Left lung (tissue), 10 donors: ENCODE measurements around the gene CWC27. TPM values are rescaled to one million over a fixed set of nuclear protein-coding genes. Genes with fewer than 3 reads are reported as not detected.

Experiments used
- ATAC-seq: fragments of 200-7000 bp; cut with Tn5 transposase; one replicate; pipeline ENCODE4 v1.9.1; 2020; ENCODE audit warnings: moderate library complexity
- DNase-seq, 4 donors: peaks; one replicate each; pipeline ENCODE4 v3.0.0-alpha.2; 2013 to 2020
- H3K27ac ChIP-seq, 2 donors: fragments of 200-600 bp; sonication (generic) in 1 of 2; one replicate each; pipeline versions ENCODE4 v1.5.0 to v1.8.0; 2020 to 2021
- H3K27me3 ChIP-seq, 2 donors: fragments of 200-600 bp; sonication (generic) in 1 of 2; one replicate each; pipeline versions ENCODE4 v1.5.0 to v1.8.0; 2020 to 2021
- H3K36me3 ChIP-seq, 2 donors: fragments of 200-600 bp; sonication (generic) in 1 of 2; one replicate each; pipeline versions ENCODE4 v1.5.0 to v1.8.0; 2020 to 2021
- H3K4me1 ChIP-seq, 2 donors: fragments of 200-600 bp; one replicate each; pipeline ENCODE4 v1.8.0; 2021
- H3K4me3 ChIP-seq, 2 donors: fragments of 200-600 bp; sonication (generic) in 1 of 2; one replicate each; pipeline versions ENCODE4 v1.5.0 to v1.8.0; 2020 to 2021; ENCODE audit warnings: mild to moderate bottlenecking in 1 of 2
- H3K9me3 ChIP-seq, 2 donors: fragments of 200-600 bp; sonication (generic) in 1 of 2; one replicate each; pipeline versions ENCODE4 v1.5.0 to v1.8.0; 2020 to 2021
- intact Hi-C, 2 donors: fragments of 100-400 bp; cut with DNase I; formaldehyde crosslinking; loops; one replicate each; pipeline versions ENCODE4 v1.11.2 to v1.14.2; 2022
- polyA plus RNA-seq, 6 donors: library from polyadenylated mRNA; unstranded; fragments of 120-200 nt; gene quantifications; one replicate each; pipeline ENCODE4 v1.2.1, GENCODE V29; 2013; ENCODE audit not compliant: insufficient read length in 6 of 6
- total RNA-seq, 2 donors: library from RNA; stranded (reverse); fragmentation: NEBNext Ultra II Directional; extraction: Animal tissue kit (Norgen Biotek cat#: 25700); gene quantifications; one replicate each; pipeline ENCODE4 v1.2.1, GENCODE V29; 2021
- TF ChIP-seq, protein P1 (sequence below), 2 donors: fragments of 200-600 bp; sonication (generic) in 1 of 2; IDR thresholded peaks; one replicate each; pipeline versions ENCODE4 v1.5.0 to v1.8.0; 2021; ENCODE audit warnings: antibody characterized with exemption in 2 of 2
- donor health status: DM: no; HTN: yes; CAD: no.
- donor health status: DM: no; HTN: no; CAD: no.

CWC27 gene
- total and polyA plus RNA-seq, 8 donors: 14.3 to 45.4 (median 36.3) TPM

DNA sequence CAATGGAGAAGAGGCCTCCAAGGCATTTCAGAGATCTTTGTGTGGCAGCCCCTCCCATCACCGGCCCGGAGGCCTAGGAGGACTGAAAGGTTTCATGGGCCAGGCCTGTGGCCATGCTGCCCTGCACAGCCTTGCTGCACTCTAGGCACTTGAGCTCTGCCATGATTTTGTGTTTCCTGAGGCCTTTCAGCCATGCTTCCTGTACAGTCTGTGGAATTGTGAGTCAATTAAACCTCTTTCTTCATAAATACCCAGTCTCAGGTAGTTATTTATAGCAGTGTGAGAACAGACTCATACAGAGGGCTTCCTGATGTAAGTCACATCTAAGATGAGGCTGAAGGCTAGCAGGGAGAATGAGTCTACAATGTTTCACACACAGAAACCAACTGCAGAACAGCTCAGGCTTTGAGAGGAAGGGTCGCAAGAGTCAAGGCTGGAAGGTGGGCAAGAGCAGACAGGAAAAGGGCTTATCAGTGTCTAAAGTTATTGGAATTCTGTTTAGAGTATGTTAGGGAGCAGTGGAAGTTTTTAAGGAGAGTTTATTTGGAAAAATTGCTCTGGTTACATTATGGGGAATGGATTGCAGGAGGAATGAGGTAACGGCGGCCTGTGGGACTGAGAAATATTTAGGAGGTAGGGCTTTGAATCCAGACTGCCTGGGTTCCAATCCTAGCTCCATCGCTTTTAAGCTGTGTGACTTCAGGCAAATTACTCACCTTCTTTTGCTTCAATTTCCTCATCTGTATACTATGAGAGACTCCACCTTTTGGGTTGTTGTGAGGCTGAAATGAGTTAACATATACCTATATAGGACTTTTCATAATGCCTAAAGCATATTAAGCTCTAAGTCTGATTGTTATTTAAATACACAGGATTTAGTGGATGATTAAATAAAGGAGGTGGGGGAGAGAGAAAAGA is 291.2 kb downstream of the CWC27 start:
- no peak for DNase-seq

DNA sequence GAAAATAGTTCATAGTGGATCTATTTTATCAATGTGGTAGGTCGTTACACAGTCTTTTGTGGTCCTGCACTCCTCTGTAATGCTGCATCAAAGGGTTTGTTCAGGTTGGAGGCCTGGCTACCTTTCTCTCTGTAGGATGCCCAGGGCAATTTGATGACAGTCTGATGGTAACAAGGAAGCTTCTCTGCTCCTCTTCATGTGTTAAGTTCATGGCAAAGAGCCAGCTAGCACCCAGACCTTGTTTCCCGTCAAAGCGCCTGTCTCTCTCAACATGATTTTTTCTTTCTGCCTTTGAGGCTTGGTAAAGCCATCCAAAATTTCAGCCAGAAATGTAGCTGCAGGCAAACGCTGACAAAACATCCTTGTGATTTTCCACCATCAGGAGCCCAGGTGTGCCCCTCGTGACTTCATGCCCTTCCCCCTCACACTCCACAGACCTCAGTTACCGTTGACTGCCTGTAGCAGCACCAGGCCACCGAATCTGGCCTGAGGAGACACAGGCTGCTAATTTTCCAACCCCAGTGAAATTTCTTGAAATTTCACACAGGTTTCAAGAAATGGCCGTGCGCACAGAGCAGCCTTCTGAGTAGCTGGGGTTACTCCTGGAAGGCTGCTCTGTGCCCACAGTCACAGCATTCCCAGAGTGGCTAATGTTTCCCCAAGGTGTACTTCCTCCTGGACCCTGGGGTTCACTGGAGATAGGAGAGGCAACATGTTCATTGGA is 292.7 kb downstream of the CWC27 start:
- Histone ChIP-seq H3K9me3 (no peaks in the 10 kb centered on the region), H3K27me3 (no peaks in the 10 kb centered on the region), H3K4me1 (no peaks in the 10 kb centered on the region), H3K36me3 (no peaks in the 10 kb centered on the region), H3K4me3 (no peak overlapping the region), H3K27ac (no peak overlapping the region)
- intact Hi-C loops: no loop called here
- no peak for ATAC-seq
- TF ChIP-seq, protein P1, sequence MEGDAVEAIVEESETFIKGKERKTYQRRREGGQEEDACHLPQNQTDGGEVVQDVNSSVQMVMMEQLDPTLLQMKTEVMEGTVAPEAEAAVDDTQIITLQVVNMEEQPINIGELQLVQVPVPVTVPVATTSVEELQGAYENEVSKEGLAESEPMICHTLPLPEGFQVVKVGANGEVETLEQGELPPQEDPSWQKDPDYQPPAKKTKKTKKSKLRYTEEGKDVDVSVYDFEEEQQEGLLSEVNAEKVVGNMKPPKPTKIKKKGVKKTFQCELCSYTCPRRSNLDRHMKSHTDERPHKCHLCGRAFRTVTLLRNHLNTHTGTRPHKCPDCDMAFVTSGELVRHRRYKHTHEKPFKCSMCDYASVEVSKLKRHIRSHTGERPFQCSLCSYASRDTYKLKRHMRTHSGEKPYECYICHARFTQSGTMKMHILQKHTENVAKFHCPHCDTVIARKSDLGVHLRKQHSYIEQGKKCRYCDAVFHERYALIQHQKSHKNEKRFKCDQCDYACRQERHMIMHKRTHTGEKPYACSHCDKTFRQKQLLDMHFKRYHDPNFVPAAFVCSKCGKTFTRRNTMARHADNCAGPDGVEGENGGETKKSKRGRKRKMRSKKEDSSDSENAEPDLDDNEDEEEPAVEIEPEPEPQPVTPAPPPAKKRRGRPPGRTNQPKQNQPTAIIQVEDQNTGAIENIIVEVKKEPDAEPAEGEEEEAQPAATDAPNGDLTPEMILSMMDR (IDR thresholded peaks at IDR 0.05): no peak
- no peak for DNase-seq

More for the DNA sequence above, 291.2 kb downstream of the CWC27 start:
- no peaks in the 10 kb centered on the region for H3K36me3 ChIP-seq
- no peaks in the 10 kb centered on the region for H3K4me1 ChIP-seq
- H3K27ac ChIP-seq: no peak overlapping the region
- intact Hi-C loops: no loop called here
- no peaks in the 10 kb centered on the region for H3K27me3 ChIP-seq
- peaks cover 0 to 6% of the 10 kb centered on the region in 2 donors for H3K9me3 ChIP-seq
- H3K4me3 ChIP-seq: no peak overlapping the region
- no peak for ATAC-seq
- TF ChIP-seq, protein P1 (IDR thresholded peaks at IDR 0.05): no peak

DNA sequence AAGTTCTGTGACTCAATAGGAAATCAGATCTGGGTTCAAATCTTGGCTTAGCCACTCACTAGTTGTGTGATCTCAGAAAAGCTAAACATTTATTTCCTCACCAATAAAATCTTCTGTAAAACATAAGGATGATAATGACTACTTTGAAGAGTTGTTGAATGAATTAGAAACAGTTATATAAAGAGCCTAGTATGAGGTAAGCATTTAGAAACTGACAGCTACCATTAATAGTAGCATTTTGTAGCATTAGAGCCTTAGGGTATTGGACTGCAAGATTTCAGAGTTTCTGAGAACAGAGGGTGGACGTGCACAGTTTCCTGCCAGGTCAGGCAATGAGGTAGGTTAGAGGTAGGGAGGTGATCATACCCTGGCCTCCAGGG is 293.2 kb downstream of the CWC27 start:
- no peak overlapping the region for H3K27ac ChIP-seq

DNA sequence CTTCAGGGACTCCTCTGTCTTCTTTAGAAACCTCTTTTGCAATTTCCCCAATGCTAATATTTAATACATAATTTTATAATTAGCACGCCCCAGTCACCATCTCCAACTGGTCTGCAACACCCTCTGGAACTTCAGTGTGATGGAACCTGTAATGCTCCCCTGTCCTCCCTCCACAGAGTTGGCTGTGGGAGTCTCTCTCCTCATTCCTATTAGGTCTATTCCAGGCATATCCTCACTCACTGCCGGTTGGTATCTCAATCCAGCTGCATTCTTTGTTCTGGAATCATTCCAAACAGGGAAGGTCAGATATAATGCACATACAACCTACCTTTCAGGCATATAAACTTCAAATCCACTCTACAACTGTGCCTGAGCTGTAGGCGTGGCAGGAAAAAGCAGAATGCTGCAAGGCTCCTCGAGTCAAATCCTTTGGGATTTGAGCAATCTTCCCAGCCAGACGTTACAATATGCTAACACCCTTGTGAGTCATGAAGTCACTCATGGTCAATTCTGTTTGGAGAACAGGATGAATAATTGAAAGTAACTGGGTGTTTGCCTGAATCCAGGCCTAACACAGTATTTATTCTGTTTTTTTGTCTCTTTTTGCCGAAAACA is 293.8 kb downstream of the CWC27 start:
- H3K9me3 ChIP-seq: no peaks in the 10 kb centered on the region
- no peaks in the 10 kb centered on the region for H3K36me3 ChIP-seq
- H3K4me3 ChIP-seq: no peak overlapping the region
- no peaks in the 10 kb centered on the region for H3K27me3 ChIP-seq
- TF ChIP-seq, protein P1 (IDR thresholded peaks at IDR 0.05): no peak
- no peak for DNase-seq
- intact Hi-C loops: no loop called here
- peak; percentile 59 for ATAC-seq
- no peak overlapping the region for H3K27ac ChIP-seq
- no peaks in the 10 kb centered on the region for H3K4me1 ChIP-seq

More for the DNA sequence above, 293.2 kb downstream of the CWC27 start:
- Histone ChIP-seq H3K4me3 (no peak overlapping the region), H3K36me3 (no peaks in the 10 kb centered on the region), H3K4me1 (no peaks in the 10 kb centered on the region), H3K27me3 (no peaks in the 10 kb centered on the region), H3K9me3 (no peaks in the 10 kb centered on the region)
- no peak for DNase-seq
- TF ChIP-seq, protein P1 (IDR thresholded peaks at IDR 0.05): no peak
- intact Hi-C loops: no loop called here
- ATAC-seq: no peak
